ENCODE results near the gene DSE.

DSE gene

GRCh38 chr6:116413357-116413756, 42.6 kb downstream of the DSE start:
- no peak overlapping the region for H3K4me3 ChIP-seq (ENCODE audit: low read depth, low read length)
- DNase-seq (ENCODE audit: low read depth) = no peak
- TF ChIP-seq CTCF (IDR thresholded peaks at IDR 0.05; ENCODE audit: insufficient read depth, low read depth, low read length, missing control alignments) = no peak

- H3K4me3 ChIP-seq (ENCODE audit: low read depth, low read length) = no peak overlapping the region
- TF ChIP-seq CTCF (IDR thresholded peaks at IDR 0.05; ENCODE audit: insufficient read depth, low read depth, low read length, missing control alignments) = no peak
- DNase-seq (ENCODE audit: low read depth) = no peak
Measured at GRCh38 chr6:116417661-116418060, 46.9 kb downstream of the DSE start.

GRCh38 chr6:116419069-116419786, 48.5 kb downstream of the DSE start:
- DNase-seq (ENCODE audit: low read depth) = no peak
- no peak for TF ChIP-seq CTCF (IDR thresholded peaks at IDR 0.05; ENCODE audit: insufficient read depth, low read depth, low read length, missing control alignments)
- no peak overlapping the region for H3K4me3 ChIP-seq (ENCODE audit: low read depth, low read length)

GRCh38 chr6:116420341-116420740, 49.6 kb downstream of the DSE start:
- no peak for TF ChIP-seq CTCF (IDR thresholded peaks at IDR 0.05; ENCODE audit: insufficient read depth, low read depth, low read length, missing control alignments)
- no peak overlapping the region for H3K4me3 ChIP-seq (ENCODE audit: low read depth, low read length)
- DNase-seq (ENCODE audit: low read depth) = no peak

GRCh38 chr6:116422238-116422637, 51.5 kb downstream of the DSE start:
- TF ChIP-seq CTCF (IDR thresholded peaks at IDR 0.05; ENCODE audit: insufficient read depth, low read depth, low read length, missing control alignments) = no peak
- no peak overlapping the region for H3K4me3 ChIP-seq (ENCODE audit: low read depth, low read length)
- DNase-seq (ENCODE audit: low read depth) = no peak

GRCh38 chr6:116424001-116424400, 53.3 kb downstream of the DSE start:
- no peak for TF ChIP-seq CTCF (IDR thresholded peaks at IDR 0.05; ENCODE audit: insufficient read depth, low read depth, low read length, missing control alignments)
- DNase-seq (ENCODE audit: low read depth) = no peak
- H3K4me3 ChIP-seq (ENCODE audit: low read depth, low read length) = no peak overlapping the region

GRCh38 chr6:116426551-116426950, 55.8 kb downstream of the DSE start:
- DNase-seq (ENCODE audit: low read depth) = no peak
- no peak overlapping the region for H3K4me3 ChIP-seq (ENCODE audit: low read depth, low read length)
- TF ChIP-seq CTCF (IDR thresholded peaks at IDR 0.05; ENCODE audit: insufficient read depth, low read depth, low read length, missing control alignments) = no peak
